Measurements from ENCODE around the gene VAPA.

The VAPA gene

GRCh38 chr18:9915291-9916076 lies 1.7 kb downstream of the VAPA start:
- DNase-seq (ENCODE audit: low spot score): no peak

- no peak for DNase-seq (ENCODE audit: low spot score)
These were observed 2.3 kb downstream of the VAPA start for GRCh38 chr18:9916077-9916639.

GRCh38 chr18:9916808-9917207 lies 3.0 kb downstream of the VAPA start:
- DNase-seq (ENCODE audit: low spot score): no peak

DNA sequence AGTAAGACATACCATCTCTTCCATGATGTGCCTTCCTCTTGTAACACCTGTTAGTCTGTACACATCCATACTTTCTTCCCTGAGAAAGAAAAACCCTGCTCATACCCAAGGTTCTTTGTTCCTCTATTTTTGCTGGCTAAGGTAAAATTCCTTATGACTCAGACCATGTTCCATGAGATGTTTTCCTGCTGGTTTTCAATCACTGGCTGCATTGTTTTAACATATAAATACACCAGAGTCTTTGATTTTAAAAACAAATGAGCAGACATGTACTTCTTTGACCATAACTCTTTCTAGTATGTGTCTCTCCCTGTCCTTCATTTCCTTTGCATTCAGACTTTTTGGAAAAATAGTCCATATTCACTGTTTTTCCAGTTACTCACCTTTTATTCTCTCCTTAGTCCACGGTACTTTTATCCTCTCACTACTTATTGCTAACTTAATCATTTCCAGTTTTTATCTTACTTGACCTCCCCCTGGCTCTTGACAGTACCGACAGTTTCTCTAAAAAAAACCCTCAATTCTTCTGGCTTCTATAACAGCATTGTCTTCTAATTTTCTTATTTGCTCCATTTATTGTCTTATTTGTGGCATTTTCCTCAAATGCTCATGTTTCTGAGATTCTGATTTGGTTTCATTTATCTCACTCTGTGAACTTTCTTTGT lies 4.3 kb downstream of the VAPA start:
- no peak for DNase-seq (ENCODE audit: low spot score)

- DNase-seq (ENCODE audit: low spot score): no peak
These were observed 5.9 kb downstream of the VAPA start for GRCh38 chr18:9919564-9920232.

DNA sequence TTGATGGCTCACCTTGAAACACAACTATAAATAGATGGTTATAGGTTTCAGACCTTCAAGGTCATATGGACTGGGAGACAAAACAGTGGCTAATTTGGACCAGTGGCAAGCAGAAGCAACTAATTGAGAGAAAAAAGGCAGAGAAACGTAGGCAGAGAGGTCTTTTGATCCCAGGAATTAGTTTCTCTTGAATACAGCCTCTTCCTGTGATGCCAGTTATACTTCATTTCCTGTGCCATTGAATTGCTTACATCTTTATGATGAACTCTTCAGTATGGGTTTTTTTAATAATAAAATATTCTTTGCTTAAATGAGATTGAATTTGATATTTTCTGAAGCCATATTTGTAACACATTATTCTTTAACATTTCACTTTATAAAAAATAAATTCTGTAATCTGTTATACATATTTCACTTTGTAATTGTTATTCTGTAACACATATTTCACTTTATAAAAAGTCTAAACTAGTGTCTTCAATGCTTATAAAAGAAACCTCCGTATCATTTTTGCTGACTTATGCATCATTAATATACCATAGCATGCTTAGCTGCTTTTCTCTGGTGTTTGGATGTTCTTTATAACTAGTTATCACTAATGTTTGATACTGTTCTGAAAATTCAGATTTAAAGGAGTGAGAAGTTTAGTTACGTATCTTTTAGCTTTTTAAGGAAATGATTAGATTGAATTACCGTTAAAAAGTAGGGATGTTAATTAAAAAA lies 8.9 kb downstream of the VAPA start:
- no peak for DNase-seq (ENCODE audit: low spot score)

GRCh38 chr18:9924371-9924943 lies 10.6 kb downstream of the VAPA start:
- no peak for DNase-seq (ENCODE audit: low spot score)

GRCh38 chr18:9925369-9925768 lies 11.6 kb downstream of the VAPA start:
- no peak for DNase-seq (ENCODE audit: low spot score)

DNA sequence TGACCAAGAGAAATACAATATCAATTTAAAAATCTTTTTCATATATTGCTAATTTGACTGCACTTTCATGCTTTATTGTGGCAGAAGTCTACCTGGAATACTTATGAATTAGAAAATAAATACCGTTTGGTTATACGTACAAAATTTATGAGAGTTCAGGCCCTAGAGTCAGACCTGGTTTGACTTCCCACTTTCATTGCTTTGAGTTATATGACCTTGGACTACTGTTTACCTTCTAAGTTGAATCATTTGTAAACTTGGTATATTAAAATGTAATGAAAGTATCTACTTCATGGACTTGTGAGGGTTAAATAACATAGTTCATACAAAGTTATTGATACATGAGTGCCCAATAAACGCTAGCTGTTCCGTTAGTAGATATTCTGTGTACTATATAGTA lies 12.0 kb downstream of the VAPA start:
- DNase-seq (ENCODE audit: low spot score): no peak

- no peak for DNase-seq (ENCODE audit: low spot score)
These were observed 12.5 kb downstream of the VAPA start for GRCh38 chr18:9926223-9926894.

DNA sequence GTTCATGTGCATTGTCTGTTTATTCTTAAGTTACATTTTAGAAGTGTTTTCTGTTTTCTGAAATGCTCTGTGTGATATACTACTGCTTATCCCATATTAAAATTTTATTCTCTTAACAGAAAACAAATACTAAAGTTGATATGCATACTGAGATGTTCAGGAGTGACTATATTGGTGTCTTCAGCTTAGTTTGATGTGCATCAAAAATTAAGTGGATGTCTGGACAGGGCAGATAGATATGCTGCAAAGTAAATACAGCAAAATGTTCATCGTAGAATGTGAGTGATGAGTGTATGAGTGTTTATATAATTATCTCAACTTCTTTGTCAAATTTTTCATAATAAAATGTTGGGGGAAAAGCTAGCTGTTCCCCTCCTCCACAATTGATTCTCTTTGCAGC lies 13.2 kb downstream of the VAPA start:
- no peak for DNase-seq (ENCODE audit: low spot score)

DNA sequence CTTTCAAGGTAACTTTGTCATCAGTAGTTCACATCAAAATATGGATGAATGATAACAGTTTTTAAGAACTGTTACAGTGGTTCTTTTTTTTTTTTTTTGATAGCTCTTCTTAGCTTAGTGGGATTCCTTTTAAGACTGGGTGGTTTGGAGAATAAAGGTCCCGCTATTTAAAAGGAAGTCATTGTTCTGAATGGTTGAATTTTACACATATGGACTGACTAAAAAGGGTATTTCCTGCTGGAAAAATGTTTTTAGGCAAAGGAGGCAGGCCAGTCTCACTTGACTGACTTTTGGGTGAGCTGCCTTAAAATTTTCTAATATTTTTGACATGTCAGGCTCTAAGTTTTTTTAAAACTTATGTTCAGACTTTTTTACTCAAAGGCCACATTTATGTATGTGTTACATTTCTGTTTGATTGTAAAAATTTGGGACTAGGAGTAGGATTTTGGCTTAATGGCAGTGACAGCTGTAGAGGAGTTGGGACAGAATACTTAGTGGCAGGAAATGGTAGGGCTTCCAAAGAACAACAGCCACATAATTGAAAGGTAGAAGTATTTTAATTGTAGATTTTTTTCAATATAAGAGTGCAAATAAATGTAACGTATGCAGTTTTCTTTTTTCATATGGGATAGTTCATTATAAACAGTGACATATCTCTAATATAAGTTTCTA lies 13.7 kb downstream of the VAPA start:
- no peak for DNase-seq (ENCODE audit: low spot score)

- DNase-seq (ENCODE audit: low spot score): no peak
These were observed 14.9 kb downstream of the VAPA start for GRCh38 chr18:9928646-9929259.

- DNase-seq (ENCODE audit: low spot score): no peak
These were observed 16.6 kb downstream of the VAPA start for GRCh38 chr18:9930299-9930884.

- no peak for DNase-seq (ENCODE audit: low spot score)
These were observed 17.3 kb downstream of the VAPA start for GRCh38 chr18:9931146-9931545.

DNA sequence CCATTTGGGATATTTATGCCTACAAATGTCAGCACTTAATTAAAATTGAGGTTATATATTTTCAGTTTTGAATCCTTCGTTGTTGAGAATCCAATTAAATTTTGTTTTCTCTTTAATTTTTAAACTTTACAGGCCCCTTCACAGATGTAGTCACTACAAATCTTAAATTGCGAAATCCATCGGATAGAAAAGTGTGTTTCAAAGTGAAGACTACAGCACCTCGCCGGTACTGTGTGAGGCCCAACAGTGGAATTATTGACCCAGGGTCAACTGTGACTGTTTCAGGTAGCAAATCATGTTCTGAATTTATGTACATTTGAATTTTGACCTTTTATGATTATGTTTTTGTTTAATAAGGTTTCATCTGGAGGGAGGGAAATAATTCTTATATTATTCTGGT lies 17.9 kb downstream of the VAPA start:
- DNase-seq (ENCODE audit: low spot score): no peak

GRCh38 chr18:9933865-9934264 lies 20.0 kb downstream of the VAPA start:
- DNase-seq (ENCODE audit: low spot score): no peak

DNA sequence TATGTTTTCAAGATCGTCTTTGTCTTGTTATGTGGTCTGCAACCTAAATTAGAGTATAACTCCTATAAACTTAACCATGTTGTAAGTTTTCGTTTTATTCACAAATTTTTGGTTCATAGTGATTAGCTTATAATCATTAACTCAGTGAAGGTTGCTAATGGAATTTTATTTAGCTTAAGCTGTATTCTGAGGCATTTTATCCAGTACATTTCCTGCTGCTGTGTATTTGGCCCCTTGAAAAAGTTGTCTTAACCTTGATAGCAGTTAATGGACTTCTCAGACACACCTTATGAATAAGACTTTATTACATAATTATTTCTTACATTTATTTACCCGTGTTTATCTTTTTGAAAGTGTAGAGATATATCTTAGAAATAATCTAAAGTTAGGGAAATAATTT lies 20.5 kb downstream of the VAPA start:
- DNase-seq (ENCODE audit: low spot score): no peak

DNA sequence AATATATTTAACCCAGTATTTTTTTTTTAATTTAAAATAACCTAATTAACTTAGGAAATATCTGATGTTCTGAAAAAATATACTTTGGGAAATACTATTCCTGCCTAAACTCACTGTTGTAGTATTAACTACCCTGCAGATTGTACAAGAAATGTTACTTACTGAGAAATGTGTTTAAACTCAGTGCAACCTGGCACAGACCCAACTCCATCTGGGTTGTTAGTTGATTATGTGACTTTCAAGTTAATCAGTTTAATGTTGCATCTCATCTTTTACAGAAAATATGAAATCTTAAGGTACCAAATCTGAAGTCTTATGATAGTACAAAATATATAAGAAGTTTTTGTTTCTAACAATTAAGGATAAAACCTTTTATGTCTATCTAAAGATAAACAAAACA lies 27.3 kb downstream of the VAPA start:
- no peak for DNase-seq (ENCODE audit: low spot score)

DNA sequence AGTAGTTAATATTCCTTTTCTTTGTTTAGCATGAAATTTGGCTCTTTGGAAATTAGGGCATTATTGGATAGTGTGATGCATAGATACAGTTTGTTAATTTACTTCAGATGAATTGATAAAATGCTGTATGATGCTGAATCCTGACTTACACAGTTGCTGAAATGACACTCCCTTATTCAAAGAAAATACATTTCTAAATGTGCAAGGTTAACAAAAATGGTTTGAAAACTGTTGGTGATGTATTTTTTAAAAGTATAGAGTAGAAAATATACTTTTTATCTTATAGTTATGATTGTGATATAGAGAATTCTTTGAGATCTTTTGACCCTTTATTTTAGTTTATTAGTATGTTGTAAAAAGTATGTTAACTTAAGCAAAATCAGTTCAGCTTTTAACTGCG lies 27.8 kb downstream of the VAPA start:
- no peak for DNase-seq (ENCODE audit: low spot score)

Data from iPS-NIHi11 (cell line).